Myocyte (in vitro differentiated cells): Measurements from ENCODE around the gene GORASP2. TPM values are rescaled to one million over a fixed set of nuclear protein-coding genes. Genes with fewer than 3 reads are reported as not detected.
A peak's percentile ranks its signal among the peaks of the same experiment; 100 is the strongest.
"Not testable (repeated sequence)": the region's sequence is repeated elsewhere in the genome, so short reads cannot be mapped to it uniquely, and the experiment has no call there.

ENCODE experiments used
- DNase-seq: peaks from one replicate; pipeline ENCODE4 v3.0.0-alpha.2; 2012; ENCODE audit warnings: low read depth
- polyA plus RNA-seq: library from polyadenylated mRNA; unstranded; fragments of >200 nt; gene quantifications from one replicate; pipeline ENCODE4 v1.2.1, GENCODE V29; 2012; ENCODE audit warnings: missing spikeins
- total RNA-seq: library from RNA; depleted of rRNA; stranded (reverse); fragments of >200 nt; gene quantifications from 2 replicates; pipeline ENCODE4 v1.2.3, GENCODE V29; 2014

GORASP2 gene
- total RNA-seq, result 85.3 and 99.5 TPM in 2 replicates
- 114 TPM for polyA plus RNA-seq

GRCh38 chr2:170928824-170929685 lies at the start of gene GORASP2:
TSS of gene GORASP2 (plus strand) at chr2:170929253. CDS start at chr2:170929341, 88 bp downstream.
- DNase-seq, result peak; percentile 99

GRCh38 chr2:170881840-170882239 lies 47.2 kb upstream of the GORASP2 start:
- DNase-seq, result no peak

- no peak for DNase-seq
These were observed 46.3 kb upstream of the GORASP2 start for GRCh38 chr2:170882758-170883157.

GRCh38 chr2:170883683-170884082 lies 45.4 kb upstream of the GORASP2 start:
- no peak for DNase-seq

GRCh38 chr2:170885130-170885791 lies 43.8 kb upstream of the GORASP2 start:
- DNase-seq, result peak; percentile 30

- peak; percentile 45 for DNase-seq
These were observed 42.7 kb upstream of the GORASP2 start for GRCh38 chr2:170886386-170886785.

- DNase-seq, result no peak
These were observed 41.6 kb upstream of the GORASP2 start for GRCh38 chr2:170887496-170887895.

GRCh38 chr2:170887896-170888295 lies 41.2 kb upstream of the GORASP2 start:
- DNase-seq, result no peak

GRCh38 chr2:170891893-170892292 lies 37.2 kb upstream of the GORASP2 start:
- DNase-seq, result no peak

GRCh38 chr2:170892391-170892951 lies 36.6 kb upstream of the GORASP2 start:
- DNase-seq, result peak; percentile 87

- peak; percentile 34 for DNase-seq
These were observed 33.9 kb upstream of the GORASP2 start for GRCh38 chr2:170895023-170895757.

GRCh38 chr2:170896622-170897021 lies 32.4 kb upstream of the GORASP2 start:
- no peak for DNase-seq

GRCh38 chr2:170897108-170897507 lies 31.9 kb upstream of the GORASP2 start:
- no peak for DNase-seq

GRCh38 chr2:170905864-170906263 lies 23.2 kb upstream of the GORASP2 start:
- DNase-seq, result peak; percentile 42

- no peak for DNase-seq
These were observed 17.7 kb upstream of the GORASP2 start for GRCh38 chr2:170911314-170911889.

- not testable (repeated sequence) for DNase-seq
These were observed 13.9 kb upstream of the GORASP2 start for GRCh38 chr2:170914994-170915666.

GRCh38 chr2:170917219-170917913 lies 11.7 kb upstream of the GORASP2 start:
- DNase-seq, result no peak

- no peak for DNase-seq
These were observed 11.1 kb upstream of the GORASP2 start for GRCh38 chr2:170917957-170918356.

- DNase-seq, result not testable (repeated sequence)
These were observed 7.2 kb upstream of the GORASP2 start for GRCh38 chr2:170921873-170922272.
